ES-I3 (cell line): ENCODE data around the gene FSTL5.
A peak's percentile ranks its signal among the peaks of the same experiment; 100 is the strongest.

ENCODE experiments used
- H3K36me3 ChIP-seq: 2 replicates; pipeline ENCODE4 v1.6.1; 2013; ENCODE audit warnings: mild to moderate bottlenecking, low read length, control low read depth, moderate library complexity; ENCODE audit not compliant: insufficient read depth
- H3K4me1 ChIP-seq: 2 replicates; pipeline ENCODE4 v1.6.1; 2013; ENCODE audit warnings: mild to moderate bottlenecking, control low read depth, low read length; ENCODE audit not compliant: insufficient read depth
- H3K9ac ChIP-seq: 2 replicates; pipeline ENCODE4 v1.6.1; 2013; ENCODE audit warnings: low read depth, mild to moderate bottlenecking, low read length, moderate library complexity
- H3K9me3 ChIP-seq: 2 replicates; pipeline ENCODE4 v1.6.1; 2013; ENCODE audit warnings: mild to moderate bottlenecking, low read length, moderate library complexity; ENCODE audit not compliant: control insufficient read depth, insufficient read depth

Gene FSTL5

GRCh38 chr4:162038112-162038511 lies 125.7 kb downstream of the FSTL5 start:
- H3K9me3 ChIP-seq, result no peaks in the 10 kb centered on the region
- H3K9ac ChIP-seq, result no peak overlapping the region
- H3K36me3 ChIP-seq, result no peaks in the 10 kb centered on the region
- no peaks in the 10 kb centered on the region for H3K4me1 ChIP-seq

GRCh38 chr4:162017863-162018262 lies 145.9 kb downstream of the FSTL5 start:
- no peak overlapping the region for H3K9ac ChIP-seq
- H3K36me3 ChIP-seq, result no peaks in the 10 kb centered on the region
- no peaks in the 10 kb centered on the region for H3K4me1 ChIP-seq
- H3K9me3 ChIP-seq, result no peaks in the 10 kb centered on the region

GRCh38 chr4:162016991-162017390 lies 146.8 kb downstream of the FSTL5 start:
- H3K36me3 ChIP-seq, result no peaks in the 10 kb centered on the region
- H3K9me3 ChIP-seq, result no peaks in the 10 kb centered on the region
- no peak overlapping the region for H3K9ac ChIP-seq
- no peaks in the 10 kb centered on the region for H3K4me1 ChIP-seq

GRCh38 chr4:162016219-162016618 lies 147.6 kb downstream of the FSTL5 start:
- H3K36me3 ChIP-seq, result no peaks in the 10 kb centered on the region
- H3K9me3 ChIP-seq, result no peaks in the 10 kb centered on the region
- no peak overlapping the region for H3K9ac ChIP-seq
- H3K4me1 ChIP-seq, result no peaks in the 10 kb centered on the region

GRCh38 chr4:162015090-162015489 lies 148.7 kb downstream of the FSTL5 start:
- Histone ChIP-seq H3K9me3 (no peaks in the 10 kb centered on the region), H3K9ac (no peak overlapping the region), H3K36me3 (no peaks in the 10 kb centered on the region), H3K4me1 (no peaks in the 10 kb centered on the region)

GRCh38 chr4:162011089-162011488 lies 152.7 kb downstream of the FSTL5 start:
- Histone ChIP-seq H3K9ac (no peak overlapping the region), H3K4me1 (no peaks in the 10 kb centered on the region), H3K36me3 (no peaks in the 10 kb centered on the region), H3K9me3 (no peaks in the 10 kb centered on the region)

GRCh38 chr4:162010362-162010761 lies 153.4 kb downstream of the FSTL5 start:
- no peaks in the 10 kb centered on the region for H3K36me3 ChIP-seq
- H3K9ac ChIP-seq, result no peak overlapping the region
- H3K9me3 ChIP-seq, result no peaks in the 10 kb centered on the region
- no peaks in the 10 kb centered on the region for H3K4me1 ChIP-seq

GRCh38 chr4:161992317-161992716 lies 171.5 kb downstream of the FSTL5 start:
- H3K4me1 ChIP-seq, result peaks cover 24% of the 10 kb centered on the region
- H3K36me3 ChIP-seq, result no peaks in the 10 kb centered on the region
- H3K9me3 ChIP-seq, result no peaks in the 10 kb centered on the region
- H3K9ac ChIP-seq, result peak overlapping the region; percentile 14; the same call in 1 of the 2 replicates

GRCh38 chr4:161991811-161992210 lies 172.0 kb downstream of the FSTL5 start:
- Histone ChIP-seq H3K36me3 (no peaks in the 10 kb centered on the region), H3K4me1 (peaks cover 26% of the 10 kb centered on the region), H3K9ac (peak overlapping the region; percentile 14; the same call in 1 of the 2 replicates), H3K9me3 (no peaks in the 10 kb centered on the region)

GRCh38 chr4:161990721-161991120 lies 173.1 kb downstream of the FSTL5 start:
- Histone ChIP-seq H3K9me3 (no peaks in the 10 kb centered on the region), H3K9ac (no peak overlapping the region), H3K4me1 (peaks cover 22% of the 10 kb centered on the region), H3K36me3 (no peaks in the 10 kb centered on the region)

GRCh38 chr4:161988946-161989345 lies 174.9 kb downstream of the FSTL5 start:
- Histone ChIP-seq H3K36me3 (no peaks in the 10 kb centered on the region), H3K9me3 (no peaks in the 10 kb centered on the region), H3K9ac (no peak overlapping the region), H3K4me1 (peaks cover 22% of the 10 kb centered on the region)

- H3K4me1 ChIP-seq, result peaks cover 22% of the 10 kb centered on the region
- no peaks in the 10 kb centered on the region for H3K9me3 ChIP-seq
- no peaks in the 10 kb centered on the region for H3K36me3 ChIP-seq
Observed at GRCh38 chr4:161987611-161988010, 176.2 kb downstream of the FSTL5 start.

GRCh38 chr4:161952382-161952781 lies 211.4 kb downstream of the FSTL5 start:
- Histone ChIP-seq H3K9ac (no peak overlapping the region), H3K9me3 (no peaks in the 10 kb centered on the region), H3K36me3 (no peaks in the 10 kb centered on the region), H3K4me1 (no peaks in the 10 kb centered on the region)

More at GRCh38 chr4:161987611-161988010, 176.2 kb downstream of the FSTL5 start:
- H3K9ac ChIP-seq, result no peak overlapping the region

GRCh38 chr4:161949946-161950725 lies 213.7 kb downstream of the FSTL5 start:
- H3K9me3 ChIP-seq, result no peaks in the 10 kb centered on the region
- H3K9ac ChIP-seq, result no peak overlapping the region
- H3K4me1 ChIP-seq, result no peaks in the 10 kb centered on the region
- H3K36me3 ChIP-seq, result no peaks in the 10 kb centered on the region

- no peaks in the 10 kb centered on the region for H3K9me3 ChIP-seq
- no peaks in the 10 kb centered on the region for H3K4me1 ChIP-seq
- no peaks in the 10 kb centered on the region for H3K36me3 ChIP-seq
- no peak overlapping the region for H3K9ac ChIP-seq
Observed at GRCh38 chr4:161948026-161948770, 215.6 kb downstream of the FSTL5 start.
